Upper lobe of left lung (tissue), 6 donors: Measurements from ENCODE around the gene ARVCF. TPM values are rescaled to one million over a fixed set of nuclear protein-coding genes. Genes with fewer than 3 reads are reported as not detected.

Source experiments
- ATAC-seq, 2 donors: fragments of 200-7000 bp; cut with Tn5 transposase; one replicate each; pipeline ENCODE4 v1.9.1; 2022; ENCODE audit warnings: mild to moderate bottlenecking in 2 of 2, moderate library complexity in 2 of 2; ENCODE audit not compliant: low FRiP score in 2 of 2
- DNase-seq, 2 donors: peaks; one replicate each; pipeline ENCODE4 v3.0.0-alpha.2; 2019 to 2020
- H3K27ac ChIP-seq, 4 donors: fragments of 200-600 bp; sonication (generic); one replicate each; pipeline ENCODE4 v1.5.1; 2016 to 2019
- H3K27me3 ChIP-seq, 4 donors: fragments of 200-600 bp; sonication (generic); one replicate each; pipeline ENCODE4 v1.5.1; 2017 to 2019
- H3K36me3 ChIP-seq, 4 donors: fragments of 200-600 bp; sonication (generic); one replicate each; pipeline ENCODE4 v1.5.1; 2016 to 2019
- H3K4me1 ChIP-seq, 4 donors: fragments of 200-600 bp; sonication (generic); one replicate each; pipeline ENCODE4 v1.5.1; 2018 to 2019
- H3K4me3 ChIP-seq, 4 donors: fragments of 200-600 bp; sonication (generic); one replicate each; pipeline ENCODE4 v1.5.1; 2017 to 2019; ENCODE audit warnings: mild to moderate bottlenecking in 2 of 4, moderate library complexity in 1 of 4
- H3K9me3 ChIP-seq, 4 donors: fragments of 200-600 bp; sonication (generic); one replicate each; pipeline ENCODE4 v1.5.1; 2018 to 2019
- EP300 ChIP-seq, 4 donors: sonication (generic); formaldehyde crosslinking; IDR thresholded peaks; one replicate each; pipeline ENCODE4 v1.5.1; 2017; ENCODE audit warnings: antibody characterized with exemption in 4 of 4, control low read depth in 2 of 4
- POLR2A ChIP-seq, 4 donors: fragments of 450-650 bp; IDR thresholded peaks; one replicate each; pipeline ENCODE4 v1.5.1; 2016 to 2017; ENCODE audit warnings: antibody characterized with exemption in 4 of 4, mild to moderate bottlenecking in 2 of 4
- POLR2AphosphoS5 ChIP-seq, 2 donors: sonication (generic); formaldehyde crosslinking; IDR thresholded peaks; one replicate each; pipeline ENCODE4 v1.5.1; 2017; ENCODE audit warnings: antibody characterized with exemption in 2 of 2
- WGBS, 2 donors: methylation state at CpG; one replicate each; pipeline ENCODE4 v1.1.5; 2017 to 2018; 5-methylcytosine and 5-hydroxymethylcytosine counted together
- total RNA-seq, 6 donors: library from RNA; depleted of rRNA in 4 of 6; stranded (reverse); fragments of >200 nt in 4 of 6; gene quantifications; one replicate each; pipeline versions ENCODE4 v1.1.0 to v1.2.1, GENCODE V29; 2016 to 2021
- TF ChIP-seq, protein P1 (sequence below), 6 experiments: fragments of 450-650 bp in 4 of 6; fragments of 200-600 bp in 2 of 6; sonication (generic) in 2 of 6; IDR thresholded peaks; one replicate each; pipeline ENCODE4 v1.5.1; 2016 to 2019; ENCODE audit warnings: antibody characterized with exemption in 6 of 6
- donor health status: DM: no; HTN: no; CAD: no; lungs with moderate emphysema.
- donor health status: DM: no; HTN: yes; CAD: no; lungs with severe emphysema.

ARVCF gene
- total RNA-seq, 6 donors from 2014 or later: 18.5 to 54.5 (median 22.8) TPM

DNA sequence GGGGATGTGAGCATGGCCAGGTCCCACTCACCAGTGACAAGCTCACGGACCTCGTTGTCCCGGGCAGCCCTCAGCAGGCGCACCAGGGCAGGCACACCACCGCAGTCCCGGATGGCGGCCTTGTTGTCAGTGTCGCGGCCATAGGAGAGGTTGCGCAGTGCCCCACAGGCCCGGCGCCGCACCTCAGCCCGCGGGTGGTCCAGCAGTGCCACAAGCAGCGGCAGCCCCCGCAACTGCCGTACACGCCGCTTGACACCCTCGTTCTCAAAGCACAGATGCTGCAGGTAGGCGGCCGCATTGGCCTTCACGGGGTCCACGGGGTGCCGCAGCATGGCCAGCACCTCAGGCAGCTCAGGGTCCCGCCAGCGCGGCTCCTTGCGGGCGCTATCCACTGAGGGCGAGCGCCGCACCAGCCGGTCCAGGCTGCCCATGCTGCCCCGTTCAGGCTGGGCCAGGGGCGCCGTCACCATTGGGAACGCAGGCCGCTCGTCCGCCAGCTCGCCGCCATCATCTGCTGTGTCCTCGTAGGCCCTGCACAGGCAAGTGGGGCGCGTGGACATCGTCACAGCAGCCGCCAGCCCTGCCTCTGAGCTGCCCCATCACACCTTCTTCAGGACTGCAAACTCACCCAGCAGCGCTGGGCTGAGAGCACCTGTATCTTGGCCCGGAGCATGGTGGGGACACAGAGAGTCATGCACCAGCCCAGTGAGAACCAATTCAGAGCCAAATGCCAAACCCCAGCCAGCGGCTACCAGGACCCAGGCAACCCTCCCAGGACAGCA is 36.7 kb downstream of the ARVCF start:
- H3K27me3 ChIP-seq: no peaks in the 10 kb centered on the region
- TF ChIP-seq EP300 (IDR thresholded peaks at IDR 0.05): no peak
- TF ChIP-seq, protein P1, sequence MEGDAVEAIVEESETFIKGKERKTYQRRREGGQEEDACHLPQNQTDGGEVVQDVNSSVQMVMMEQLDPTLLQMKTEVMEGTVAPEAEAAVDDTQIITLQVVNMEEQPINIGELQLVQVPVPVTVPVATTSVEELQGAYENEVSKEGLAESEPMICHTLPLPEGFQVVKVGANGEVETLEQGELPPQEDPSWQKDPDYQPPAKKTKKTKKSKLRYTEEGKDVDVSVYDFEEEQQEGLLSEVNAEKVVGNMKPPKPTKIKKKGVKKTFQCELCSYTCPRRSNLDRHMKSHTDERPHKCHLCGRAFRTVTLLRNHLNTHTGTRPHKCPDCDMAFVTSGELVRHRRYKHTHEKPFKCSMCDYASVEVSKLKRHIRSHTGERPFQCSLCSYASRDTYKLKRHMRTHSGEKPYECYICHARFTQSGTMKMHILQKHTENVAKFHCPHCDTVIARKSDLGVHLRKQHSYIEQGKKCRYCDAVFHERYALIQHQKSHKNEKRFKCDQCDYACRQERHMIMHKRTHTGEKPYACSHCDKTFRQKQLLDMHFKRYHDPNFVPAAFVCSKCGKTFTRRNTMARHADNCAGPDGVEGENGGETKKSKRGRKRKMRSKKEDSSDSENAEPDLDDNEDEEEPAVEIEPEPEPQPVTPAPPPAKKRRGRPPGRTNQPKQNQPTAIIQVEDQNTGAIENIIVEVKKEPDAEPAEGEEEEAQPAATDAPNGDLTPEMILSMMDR (IDR thresholded peaks at IDR 0.05): no peak
- no peak for TF ChIP-seq POLR2A (IDR thresholded peaks at IDR 0.05)
- TF ChIP-seq POLR2AphosphoS5 (IDR thresholded peaks at IDR 0.05): no peak
- no peak overlapping the region for H3K27ac ChIP-seq
- H3K4me1 ChIP-seq: peaks cover 0 to 12% (median 4%) of the 10 kb centered on the region in 4 donors
- peak in 1 of 2 donors; percentile 83 for DNase-seq
- no peak for ATAC-seq
- H3K36me3 ChIP-seq: peaks cover 0 to 37% (median 18%) of the 10 kb centered on the region in 4 donors
- H3K9me3 ChIP-seq: no peaks in the 10 kb centered on the region
- no peak overlapping the region for H3K4me3 ChIP-seq
- WGBS, 2 donors: 93 to 95% methylated on average over 16 to 48 of the region's 52 CpGs

DNA sequence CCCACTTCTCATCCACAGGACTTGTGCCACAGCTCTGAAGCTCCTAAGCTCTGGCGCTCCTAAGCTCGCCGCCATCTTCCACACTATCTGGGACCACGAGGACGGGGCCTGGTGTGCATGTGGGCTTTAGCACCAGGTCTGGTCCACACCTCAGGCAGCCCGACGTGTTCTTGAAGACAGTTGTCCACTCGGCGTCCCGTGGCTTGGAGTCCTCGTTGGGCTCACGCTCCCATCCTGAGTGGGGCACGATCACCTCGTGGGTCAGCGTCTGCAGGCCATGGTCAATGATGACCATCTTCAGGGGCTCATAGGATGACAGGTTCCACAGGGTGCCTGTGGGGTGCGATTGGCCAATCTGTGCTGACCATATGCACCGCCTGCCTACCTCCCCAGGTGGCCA is 37.9 kb downstream of the ARVCF start:
- H3K4me1 ChIP-seq: peaks cover 0 to 11% (median 7%) of the 10 kb centered on the region in 4 donors
- H3K27me3 ChIP-seq: no peaks in the 10 kb centered on the region
- no peak overlapping the region for H3K27ac ChIP-seq
- TF ChIP-seq POLR2AphosphoS5 (IDR thresholded peaks at IDR 0.05) (no peak), EP300 (IDR thresholded peaks at IDR 0.05) (no peak), POLR2A (IDR thresholded peaks at IDR 0.05) (no peak)
- TF ChIP-seq, protein P1 (IDR thresholded peaks at IDR 0.05): no peak
- peaks cover 0 to 39% (median 18%) of the 10 kb centered on the region in 4 donors for H3K36me3 ChIP-seq
- no peak overlapping the region for H3K4me3 ChIP-seq
- ATAC-seq: no peak
- 95 to 97% methylated on average over 6 to 17 of the region's 17 CpGs for WGBS, 2 donors
- DNase-seq: peak in 1 of 2 donors; percentile 66
- H3K9me3 ChIP-seq: no peaks in the 10 kb centered on the region

DNA sequence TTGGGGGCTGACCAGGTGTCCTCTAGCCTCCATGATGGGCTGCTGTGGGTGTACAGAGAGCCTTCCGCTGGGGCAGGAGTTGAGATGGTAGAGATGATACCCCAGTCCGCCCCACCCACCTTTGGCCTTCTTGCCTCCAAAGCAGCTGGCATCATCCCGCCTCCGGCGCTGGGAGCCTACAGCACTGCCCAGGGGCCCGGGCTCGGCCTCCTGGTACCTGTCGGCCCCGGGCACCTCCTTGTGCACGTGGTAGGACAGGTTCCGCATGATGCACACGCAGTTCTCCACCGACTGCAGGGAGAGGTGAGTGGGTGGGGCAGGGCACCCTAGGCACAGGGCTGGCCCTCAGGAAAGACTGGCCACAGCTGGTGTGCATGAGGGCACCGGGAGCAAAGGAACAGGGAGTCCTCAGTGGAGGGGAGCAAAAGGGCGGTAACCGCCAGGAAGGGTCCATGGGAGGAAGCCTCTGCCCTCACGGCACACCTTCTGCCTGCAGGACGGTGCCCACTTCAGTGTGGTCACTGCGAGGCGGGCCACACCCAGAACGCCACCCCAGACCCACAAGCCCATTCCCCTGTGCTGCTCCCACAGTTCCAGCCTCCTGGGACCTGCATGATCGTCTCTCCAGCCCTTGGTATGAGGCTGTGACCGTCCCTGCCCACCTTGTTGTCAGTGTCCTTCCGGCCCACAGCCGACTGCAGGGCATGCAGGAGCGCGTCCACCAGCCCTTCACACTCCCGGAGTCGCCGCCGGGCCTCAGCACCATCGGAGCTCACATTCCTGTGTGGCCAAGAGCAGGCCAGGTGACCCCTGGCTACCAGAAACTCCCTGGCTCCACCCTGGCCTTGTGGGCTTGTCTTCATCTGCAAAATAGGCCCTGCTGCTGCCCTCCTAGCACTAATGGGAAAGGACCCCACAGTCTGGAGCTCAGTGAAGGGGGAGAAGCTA is 39.1 kb downstream of the ARVCF start:
- ATAC-seq (no peak), DNase-seq (peak in 1 of 2 donors; percentile 73)
- no peaks in the 10 kb centered on the region for H3K27me3 ChIP-seq
- peaks cover 0 to 50% (median 24%) of the 10 kb centered on the region in 4 donors for H3K36me3 ChIP-seq
- 90 to 100% methylated on average over 2 to 32 of the region's 32 CpGs for WGBS, 2 donors
- no peak for TF ChIP-seq EP300 (IDR thresholded peaks at IDR 0.05)
- no peak for TF ChIP-seq POLR2A (IDR thresholded peaks at IDR 0.05)
- TF ChIP-seq POLR2AphosphoS5 (IDR thresholded peaks at IDR 0.05): no peak
- TF ChIP-seq, protein P1 (IDR thresholded peaks at IDR 0.05): no peak
- H3K27ac ChIP-seq: no peak overlapping the region
- no peak overlapping the region for H3K4me3 ChIP-seq
- H3K9me3 ChIP-seq: no peaks in the 10 kb centered on the region
- H3K4me1 ChIP-seq: peaks cover 0 to 11% (median 7%) of the 10 kb centered on the region in 4 donors

DNA sequence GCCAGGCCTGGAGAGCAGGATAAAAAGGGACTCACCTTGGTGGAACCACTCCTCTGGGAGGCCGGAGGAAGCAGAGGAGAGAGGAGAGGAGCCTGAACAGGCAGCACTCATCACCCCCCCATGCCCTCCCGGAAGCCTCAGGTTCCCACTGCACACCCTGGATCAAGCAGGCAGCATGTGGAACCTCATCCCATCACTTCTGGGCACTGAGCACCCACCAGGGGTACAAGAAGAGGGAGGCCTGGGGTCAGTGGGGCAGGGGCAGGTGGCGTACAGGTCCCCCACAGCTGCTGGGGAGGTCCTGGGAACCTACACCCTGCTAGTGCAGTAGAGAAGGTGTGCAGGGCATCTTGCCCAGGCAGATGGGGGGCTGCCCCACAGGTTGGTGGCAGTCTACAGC is 40.0 kb downstream of the ARVCF start:
- Histone ChIP-seq H3K4me1 (peaks cover 6 to 18% (median 12%) of the 10 kb centered on the region in 4 donors), H3K4me3 (no peak overlapping the region), H3K9me3 (no peaks in the 10 kb centered on the region), H3K27me3 (no peaks in the 10 kb centered on the region), H3K27ac (no peak overlapping the region), H3K36me3 (peaks cover 0 to 56% (median 27%) of the 10 kb centered on the region in 4 donors)
- DNase-seq (peak in 1 of 2 donors; percentile 35), ATAC-seq (no peak)
- WGBS, 2 donors: 96 to 100% methylated on average over 1 to 3 of the region's 3 CpGs
- TF ChIP-seq, protein P1 (IDR thresholded peaks at IDR 0.05): no peak
- TF ChIP-seq POLR2A (IDR thresholded peaks at IDR 0.05) (no peak), POLR2AphosphoS5 (IDR thresholded peaks at IDR 0.05) (no peak), EP300 (IDR thresholded peaks at IDR 0.05) (no peak)
